Measurements from ENCODE around the gene LYST.

DNA sequence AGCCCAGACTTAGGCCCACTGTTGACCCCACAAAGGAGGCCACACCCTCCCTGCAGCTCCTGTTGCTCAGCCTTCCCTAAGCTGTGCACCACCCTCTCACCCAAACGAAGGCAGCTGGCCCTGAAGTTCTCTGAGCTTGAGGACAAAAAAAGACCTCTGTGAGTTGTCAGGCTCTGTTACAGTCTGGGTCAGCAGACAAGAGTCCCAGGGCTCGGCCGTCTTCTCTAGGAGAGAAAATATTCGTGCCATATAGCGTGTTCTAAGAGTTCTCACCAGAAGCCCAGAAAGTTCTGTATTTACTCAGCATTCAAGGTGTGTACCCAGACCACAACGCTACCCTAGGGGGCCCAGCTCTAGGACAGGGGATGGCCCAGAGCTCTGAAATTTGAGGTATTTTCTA lies 25.5 kb upstream of the LYST start:
- TF ChIP-seq SMC3 (conservative IDR thresholded peaks at IDR 0.05; ENCODE audit: poor library complexity), result no peak
- TF ChIP-seq, protein P1, sequence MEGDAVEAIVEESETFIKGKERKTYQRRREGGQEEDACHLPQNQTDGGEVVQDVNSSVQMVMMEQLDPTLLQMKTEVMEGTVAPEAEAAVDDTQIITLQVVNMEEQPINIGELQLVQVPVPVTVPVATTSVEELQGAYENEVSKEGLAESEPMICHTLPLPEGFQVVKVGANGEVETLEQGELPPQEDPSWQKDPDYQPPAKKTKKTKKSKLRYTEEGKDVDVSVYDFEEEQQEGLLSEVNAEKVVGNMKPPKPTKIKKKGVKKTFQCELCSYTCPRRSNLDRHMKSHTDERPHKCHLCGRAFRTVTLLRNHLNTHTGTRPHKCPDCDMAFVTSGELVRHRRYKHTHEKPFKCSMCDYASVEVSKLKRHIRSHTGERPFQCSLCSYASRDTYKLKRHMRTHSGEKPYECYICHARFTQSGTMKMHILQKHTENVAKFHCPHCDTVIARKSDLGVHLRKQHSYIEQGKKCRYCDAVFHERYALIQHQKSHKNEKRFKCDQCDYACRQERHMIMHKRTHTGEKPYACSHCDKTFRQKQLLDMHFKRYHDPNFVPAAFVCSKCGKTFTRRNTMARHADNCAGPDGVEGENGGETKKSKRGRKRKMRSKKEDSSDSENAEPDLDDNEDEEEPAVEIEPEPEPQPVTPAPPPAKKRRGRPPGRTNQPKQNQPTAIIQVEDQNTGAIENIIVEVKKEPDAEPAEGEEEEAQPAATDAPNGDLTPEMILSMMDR (IDR thresholded peaks at IDR 0.05; ENCODE audit: poor library complexity, severe bottlenecking), result no peak
- no peak for TF ChIP-seq RAD21 (conservative IDR thresholded peaks at IDR 0.05)
- TF ChIP-seq EZH2 (IDR thresholded peaks at IDR 0.05; ENCODE audit: borderline replicate concordance, insufficient read depth, low read length, poor library complexity, severe bottlenecking), result no peak
- no peak for TF ChIP-seq POLR2AphosphoS5 (IDR thresholded peaks at IDR 0.05)
- TF ChIP-seq EP300 (conservative IDR thresholded peaks at IDR 0.05; ENCODE audit: poor library complexity, severe bottlenecking), result no peak
- TF ChIP-seq, protein P2, sequence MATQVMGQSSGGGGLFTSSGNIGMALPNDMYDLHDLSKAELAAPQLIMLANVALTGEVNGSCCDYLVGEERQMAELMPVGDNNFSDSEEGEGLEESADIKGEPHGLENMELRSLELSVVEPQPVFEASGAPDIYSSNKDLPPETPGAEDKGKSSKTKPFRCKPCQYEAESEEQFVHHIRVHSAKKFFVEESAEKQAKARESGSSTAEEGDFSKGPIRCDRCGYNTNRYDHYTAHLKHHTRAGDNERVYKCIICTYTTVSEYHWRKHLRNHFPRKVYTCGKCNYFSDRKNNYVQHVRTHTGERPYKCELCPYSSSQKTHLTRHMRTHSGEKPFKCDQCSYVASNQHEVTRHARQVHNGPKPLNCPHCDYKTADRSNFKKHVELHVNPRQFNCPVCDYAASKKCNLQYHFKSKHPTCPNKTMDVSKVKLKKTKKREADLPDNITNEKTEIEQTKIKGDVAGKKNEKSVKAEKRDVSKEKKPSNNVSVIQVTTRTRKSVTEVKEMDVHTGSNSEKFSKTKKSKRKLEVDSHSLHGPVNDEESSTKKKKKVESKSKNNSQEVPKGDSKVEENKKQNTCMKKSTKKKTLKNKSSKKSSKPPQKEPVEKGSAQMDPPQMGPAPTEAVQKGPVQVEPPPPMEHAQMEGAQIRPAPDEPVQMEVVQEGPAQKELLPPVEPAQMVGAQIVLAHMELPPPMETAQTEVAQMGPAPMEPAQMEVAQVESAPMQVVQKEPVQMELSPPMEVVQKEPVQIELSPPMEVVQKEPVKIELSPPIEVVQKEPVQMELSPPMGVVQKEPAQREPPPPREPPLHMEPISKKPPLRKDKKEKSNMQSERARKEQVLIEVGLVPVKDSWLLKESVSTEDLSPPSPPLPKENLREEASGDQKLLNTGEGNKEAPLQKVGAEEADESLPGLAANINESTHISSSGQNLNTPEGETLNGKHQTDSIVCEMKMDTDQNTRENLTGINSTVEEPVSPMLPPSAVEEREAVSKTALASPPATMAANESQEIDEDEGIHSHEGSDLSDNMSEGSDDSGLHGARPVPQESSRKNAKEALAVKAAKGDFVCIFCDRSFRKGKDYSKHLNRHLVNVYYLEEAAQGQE (IDR thresholded peaks at IDR 0.05; ENCODE audit: borderline replicate concordance), result no peak
- TF ChIP-seq TAF1 (IDR thresholded peaks at IDR 0.05; ENCODE audit: low read depth), result no peak

Measured in neural cell (in vitro differentiated cells).